Nephron progenitor cell (in vitro differentiated cells): Measurements from ENCODE around the gene MRAP.

Experiments
- DNase-seq: peaks from one replicate; pipeline ENCODE4 v3.0.0; 2021
- H3K27ac Mint-ChIP-seq: 2 replicates; pipeline ENCODE4 v1.8.0; 2021; ENCODE audit warnings: mild to moderate bottlenecking, moderate library complexity, mixed read lengths
- H3K27me3 Mint-ChIP-seq: 2 replicates; pipeline ENCODE4 v1.8.0; 2021; ENCODE audit warnings: mild to moderate bottlenecking, low read depth, mixed read lengths; ENCODE audit not compliant: poor library complexity
- H3K36me3 Mint-ChIP-seq: 2 replicates; pipeline ENCODE4 v1.8.0; 2021; ENCODE audit warnings: low read depth, mixed read lengths
- H3K4me1 Mint-ChIP-seq: 2 replicates; pipeline ENCODE4 v1.8.0; 2021; ENCODE audit warnings: mixed read lengths
- H3K4me3 Mint-ChIP-seq: 2 replicates; pipeline ENCODE4 v1.8.0; 2021; ENCODE audit warnings: mild to moderate bottlenecking, moderate library complexity, mixed read lengths
- H3K9me3 Mint-ChIP-seq: 2 replicates; pipeline ENCODE4 v1.8.0; 2021; ENCODE audit warnings: mild to moderate bottlenecking, moderate library complexity, mixed read lengths
- TF ChIP-seq, protein P1 (sequence below): fragments of 200-600 bp; sonication (generic); IDR thresholded peaks from 2 replicates; pipeline ENCODE4 v1.5.0; 2021; ENCODE audit warnings: antibody characterized with exemption

The MRAP gene

DNA sequence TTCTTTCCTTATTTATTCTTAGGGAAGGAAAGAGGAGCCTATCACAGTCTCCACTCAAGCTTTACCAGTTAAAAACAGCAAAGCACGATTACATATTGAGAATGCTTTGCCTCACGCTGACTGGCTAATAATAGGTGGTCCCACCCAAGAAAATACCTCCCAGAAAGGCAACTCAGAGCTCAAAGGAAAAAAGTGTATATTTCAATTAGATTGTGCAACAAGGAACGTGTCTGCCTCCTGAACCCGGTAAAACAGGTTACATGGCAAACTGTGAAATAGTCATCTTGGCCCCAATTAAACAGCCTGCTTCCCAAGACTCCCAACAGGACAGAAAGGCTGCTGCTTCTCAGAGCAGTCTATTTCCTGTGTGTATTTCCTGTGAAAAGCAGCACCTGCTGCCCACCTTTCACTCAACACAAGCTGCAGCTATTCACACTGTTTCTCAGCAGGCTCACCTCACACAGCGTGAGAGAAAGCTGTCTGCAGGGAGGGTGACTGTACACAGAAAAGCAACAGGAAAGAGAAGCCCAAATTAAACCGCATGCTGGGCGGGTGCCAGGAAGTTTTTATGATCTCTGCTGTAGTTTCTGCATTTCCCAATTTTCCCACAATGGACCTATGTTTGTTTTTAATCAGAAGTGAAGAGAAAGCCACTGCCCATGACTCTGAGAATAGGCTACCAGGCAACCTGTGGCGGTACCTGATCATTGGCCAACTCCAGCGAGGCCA lies 50.1 kb downstream of the MRAP start:
- H3K36me3 Mint-ChIP-seq, result peaks cover 81% of the 10 kb centered on the region
- peak overlapping the region; percentile 45 for H3K27ac Mint-ChIP-seq
- H3K27me3 Mint-ChIP-seq, result no peaks in the 10 kb centered on the region
- TF ChIP-seq, protein P1, sequence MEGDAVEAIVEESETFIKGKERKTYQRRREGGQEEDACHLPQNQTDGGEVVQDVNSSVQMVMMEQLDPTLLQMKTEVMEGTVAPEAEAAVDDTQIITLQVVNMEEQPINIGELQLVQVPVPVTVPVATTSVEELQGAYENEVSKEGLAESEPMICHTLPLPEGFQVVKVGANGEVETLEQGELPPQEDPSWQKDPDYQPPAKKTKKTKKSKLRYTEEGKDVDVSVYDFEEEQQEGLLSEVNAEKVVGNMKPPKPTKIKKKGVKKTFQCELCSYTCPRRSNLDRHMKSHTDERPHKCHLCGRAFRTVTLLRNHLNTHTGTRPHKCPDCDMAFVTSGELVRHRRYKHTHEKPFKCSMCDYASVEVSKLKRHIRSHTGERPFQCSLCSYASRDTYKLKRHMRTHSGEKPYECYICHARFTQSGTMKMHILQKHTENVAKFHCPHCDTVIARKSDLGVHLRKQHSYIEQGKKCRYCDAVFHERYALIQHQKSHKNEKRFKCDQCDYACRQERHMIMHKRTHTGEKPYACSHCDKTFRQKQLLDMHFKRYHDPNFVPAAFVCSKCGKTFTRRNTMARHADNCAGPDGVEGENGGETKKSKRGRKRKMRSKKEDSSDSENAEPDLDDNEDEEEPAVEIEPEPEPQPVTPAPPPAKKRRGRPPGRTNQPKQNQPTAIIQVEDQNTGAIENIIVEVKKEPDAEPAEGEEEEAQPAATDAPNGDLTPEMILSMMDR, result no peak
- no peak overlapping the region for H3K4me3 Mint-ChIP-seq
- DNase-seq, result no peak
- peaks cover 13% of the 10 kb centered on the region for H3K9me3 Mint-ChIP-seq
- H3K4me1 Mint-ChIP-seq, result no peaks in the 10 kb centered on the region

DNA sequence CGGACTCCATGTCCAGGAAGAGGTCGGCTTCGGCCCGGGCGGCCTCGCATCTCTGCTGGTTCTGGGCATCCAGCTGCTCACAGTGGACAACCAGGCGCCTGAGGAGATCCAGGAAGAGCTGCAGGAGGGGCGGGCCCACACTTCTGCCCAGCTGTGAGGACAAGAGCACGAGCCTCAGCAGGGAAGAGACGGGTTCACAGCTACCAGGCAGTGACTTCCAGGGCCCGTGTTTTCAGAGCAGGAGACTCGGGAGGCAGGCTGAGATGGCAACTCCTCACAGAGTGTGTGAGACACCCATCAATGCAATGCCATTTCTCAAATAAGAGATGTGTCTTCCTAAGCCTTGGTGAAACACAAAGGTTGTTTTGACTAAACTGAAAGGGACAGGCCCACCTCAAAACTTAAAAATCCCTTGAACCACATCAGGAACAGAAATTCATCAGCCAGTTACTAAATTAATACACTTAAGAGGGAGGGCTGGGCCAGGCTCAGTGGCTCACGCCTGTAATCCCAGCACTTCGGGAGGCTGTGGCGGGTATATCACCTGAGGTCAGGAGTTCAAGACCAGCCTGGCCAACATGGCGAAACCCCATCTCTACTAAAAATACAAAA lies 50.8 kb downstream of the MRAP start:
- peaks cover 9% of the 10 kb centered on the region for H3K9me3 Mint-ChIP-seq
- H3K4me1 Mint-ChIP-seq, result no peaks in the 10 kb centered on the region
- no peaks in the 10 kb centered on the region for H3K27me3 Mint-ChIP-seq
- TF ChIP-seq, protein P1, result no peak
- H3K4me3 Mint-ChIP-seq, result no peak overlapping the region
- DNase-seq, result no peak
- peaks cover 81% of the 10 kb centered on the region for H3K36me3 Mint-ChIP-seq
- no peak overlapping the region for H3K27ac Mint-ChIP-seq

DNA sequence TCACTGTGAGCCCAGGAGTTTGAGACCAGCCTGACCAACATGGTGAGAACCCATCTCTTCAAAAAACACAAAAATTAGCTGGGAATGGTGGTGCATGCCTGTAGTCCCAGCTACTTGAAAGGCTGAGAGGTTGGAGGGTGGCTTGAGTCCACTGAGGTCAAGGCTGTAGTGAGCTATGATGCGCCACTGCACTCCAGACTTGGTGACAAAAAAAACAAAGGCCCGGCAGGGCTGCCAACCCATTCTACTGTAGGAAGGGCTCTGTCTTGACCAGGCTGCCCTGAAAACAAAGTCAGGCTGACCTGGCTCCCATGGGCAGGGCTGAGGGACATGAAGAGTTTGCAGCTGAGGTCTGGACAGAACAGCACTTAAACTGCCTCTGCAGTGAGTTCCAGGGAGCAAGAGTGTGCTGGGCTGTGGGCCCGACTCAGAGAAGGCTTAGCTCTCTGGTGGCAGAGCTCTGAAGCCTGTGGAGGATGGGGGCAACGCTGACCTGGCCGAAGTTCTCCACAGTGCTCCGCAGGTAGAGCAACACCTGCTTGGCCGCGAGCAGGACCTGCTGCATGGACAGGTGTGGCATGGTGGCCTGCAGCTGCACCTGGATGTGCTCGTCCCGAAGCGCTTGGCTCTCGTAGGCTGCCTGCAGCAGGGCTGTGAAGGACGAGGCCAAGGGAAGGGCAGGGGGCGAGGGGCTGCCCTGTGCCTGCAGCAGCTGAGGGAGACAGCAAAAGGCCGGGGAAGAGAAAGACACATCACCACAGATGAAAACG lies 51.7 kb downstream of the MRAP start:
- Mint-ChIP-seq H3K9me3 (no peaks in the 10 kb centered on the region), H3K36me3 (peaks cover 81% of the 10 kb centered on the region)
- TF ChIP-seq, protein P1, result no peak

DNA sequence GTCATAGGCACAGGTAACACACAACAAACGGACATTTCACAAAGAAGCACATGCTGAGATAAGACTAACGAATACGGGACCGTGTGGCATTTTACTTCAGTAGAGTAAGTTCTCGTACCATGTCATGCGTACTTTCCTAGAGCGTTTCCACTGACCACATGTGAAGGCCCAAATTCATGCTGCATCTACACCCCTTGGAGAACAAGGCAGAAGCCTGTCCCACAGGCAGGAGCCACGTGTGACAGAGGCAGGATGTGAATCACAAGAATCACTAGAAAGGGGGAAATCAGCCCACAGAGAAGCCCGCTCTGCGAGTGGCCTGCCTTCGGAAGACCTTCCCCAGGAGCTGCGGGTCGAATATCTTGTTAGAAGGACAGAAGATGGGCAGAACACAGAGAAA lies 52.3 kb downstream of the MRAP start:
- Mint-ChIP-seq H3K27me3 (no peaks in the 10 kb centered on the region), H3K27ac (peak overlapping the region; percentile 66), H3K9me3 (no peaks in the 10 kb centered on the region), H3K36me3 (peaks cover 79% of the 10 kb centered on the region), H3K4me1 (no peaks in the 10 kb centered on the region), H3K4me3 (no peak overlapping the region)
- DNase-seq, result no peak
- TF ChIP-seq, protein P1, result no peak

More for the DNA sequence above, 51.7 kb downstream of the MRAP start:
- H3K4me1 Mint-ChIP-seq, result no peaks in the 10 kb centered on the region
- H3K27me3 Mint-ChIP-seq, result no peaks in the 10 kb centered on the region
- DNase-seq, result no peak
- H3K27ac Mint-ChIP-seq, result no peak overlapping the region
- no peak overlapping the region for H3K4me3 Mint-ChIP-seq

DNA sequence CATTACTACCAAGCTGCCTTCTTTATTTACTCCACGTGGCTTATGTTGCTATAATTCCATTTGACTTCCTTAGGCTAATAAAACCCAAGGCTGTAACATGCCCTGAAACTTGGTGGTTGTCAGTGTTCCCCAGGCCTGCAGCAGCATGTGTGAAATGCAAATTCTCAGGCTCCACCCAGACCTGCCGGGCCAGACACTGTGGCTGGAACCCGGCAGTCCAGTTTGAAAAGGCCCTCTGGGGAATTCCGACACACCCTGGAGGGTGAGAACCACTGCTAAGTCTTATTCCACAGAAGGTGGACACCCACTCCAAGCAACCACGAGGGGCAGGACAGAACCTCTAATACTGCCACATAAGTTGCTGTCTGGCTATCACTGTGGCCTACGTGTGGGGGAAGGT lies 52.8 kb downstream of the MRAP start:
- H3K36me3 Mint-ChIP-seq, result peaks cover 79% of the 10 kb centered on the region
- TF ChIP-seq, protein P1, result no peak
- no peak for DNase-seq
- H3K4me1 Mint-ChIP-seq, result no peaks in the 10 kb centered on the region
- H3K4me3 Mint-ChIP-seq, result no peak overlapping the region
- H3K9me3 Mint-ChIP-seq, result no peaks in the 10 kb centered on the region
- no peaks in the 10 kb centered on the region for H3K27me3 Mint-ChIP-seq
- no peak overlapping the region for H3K27ac Mint-ChIP-seq
